ENCODE measurements around the gene FMO4.
"Not testable (repeated sequence)": the region's sequence is repeated elsewhere in the genome, so short reads cannot be mapped to it uniquely, and the experiment has no call there.

FMO4 gene

GRCh38 chr1:171379846-171380245 lies 65.9 kb downstream of the FMO4 start:
- DNase-seq (ENCODE audit: low read depth in 2 of 2): no peak
- TF ChIP-seq CTCF (IDR thresholded peaks at IDR 0.05; ENCODE audit: low read depth, low read length): no peak
- H3K4me3 ChIP-seq (replicated peaks in 1 of 2; ENCODE audit: low read depth in 2 of 2, low read length in 2 of 2): no peak overlapping the region

GRCh38 chr1:171381866-171382210 lies 67.9 kb downstream of the FMO4 start:
- no peak for TF ChIP-seq CTCF (IDR thresholded peaks at IDR 0.05; ENCODE audit: low read depth, low read length)
- no peak overlapping the region for H3K4me3 ChIP-seq (replicated peaks in 1 of 2; ENCODE audit: low read depth in 2 of 2, low read length in 2 of 2)
- no peak for DNase-seq (ENCODE audit: low read depth in 2 of 2)

GRCh38 chr1:171384496-171384895 lies 70.5 kb downstream of the FMO4 start:
- no peak for TF ChIP-seq CTCF (IDR thresholded peaks at IDR 0.05; ENCODE audit: low read depth, low read length)
- H3K4me3 ChIP-seq (replicated peaks in 1 of 2; ENCODE audit: low read depth in 2 of 2, low read length in 2 of 2): no peak overlapping the region
- DNase-seq (ENCODE audit: low read depth in 2 of 2): no peak

GRCh38 chr1:171389171-171389570 lies 75.2 kb downstream of the FMO4 start:
- no peak overlapping the region for H3K4me3 ChIP-seq (replicated peaks in 1 of 2; ENCODE audit: low read depth in 2 of 2, low read length in 2 of 2)
- peak in 1 of 2 donors; percentile 20 for DNase-seq (ENCODE audit: low read depth in 2 of 2)
- no peak for TF ChIP-seq CTCF (IDR thresholded peaks at IDR 0.05; ENCODE audit: low read depth, low read length)

GRCh38 chr1:171390740-171391139 lies 76.8 kb downstream of the FMO4 start:
- DNase-seq (ENCODE audit: low read depth in 2 of 2); H3K4me3 ChIP-seq (replicated peaks in 1 of 2; ENCODE audit: low read depth in 2 of 2, low read length in 2 of 2): not testable (repeated sequence)
